Activated T-helper 1 cell treated with Interleukin-2 at 50 U/mL for 16 hours (primary cell): ENCODE data around the gene RGS10.
"Not testable (repeated sequence)": the region's sequence is repeated elsewhere in the genome, so short reads cannot be mapped to it uniquely, and the experiment has no call there.

ENCODE experiments used
- DNase-seq: peaks from one replicate; pipeline ENCODE4 v3.0.0-alpha.2; 2020; ENCODE audit warnings: low read depth

RGS10 gene

DNA sequence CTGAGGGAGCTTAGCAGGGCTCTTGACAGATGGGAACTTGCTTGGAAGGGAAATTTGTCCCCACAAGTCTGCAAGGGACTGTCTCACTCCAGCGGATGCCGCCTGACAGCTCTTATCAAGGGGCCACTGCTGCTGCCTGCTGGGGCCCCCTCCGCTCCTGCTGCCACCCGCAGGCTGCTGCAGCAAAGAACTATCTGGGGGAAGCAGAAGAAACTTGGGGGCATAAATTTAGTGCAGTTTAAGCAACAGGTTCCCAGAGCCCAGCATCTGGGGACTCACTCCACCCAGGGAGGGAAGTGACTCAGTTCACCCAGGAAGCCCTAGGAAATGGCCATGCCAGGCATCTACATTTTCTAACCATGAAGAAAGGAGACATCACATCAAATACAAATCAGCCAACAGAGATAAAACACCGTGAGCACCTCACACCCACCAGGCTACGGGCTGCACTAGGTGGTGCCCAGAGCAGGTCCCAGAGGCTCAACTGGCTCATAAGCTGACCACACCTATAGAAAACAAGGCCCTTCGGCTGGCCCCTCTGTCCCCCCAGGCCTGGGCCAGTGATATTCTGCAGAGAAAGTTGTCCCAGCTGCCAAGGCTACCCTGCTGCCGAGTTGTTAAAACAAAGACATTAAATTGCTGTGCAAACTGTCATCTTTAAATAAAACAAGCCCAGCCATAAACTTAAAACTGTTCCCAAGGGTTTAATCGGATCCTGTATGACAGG, 3.7 kb downstream of the RGS10 start:
- peak; percentile 20 for DNase-seq

DNA sequence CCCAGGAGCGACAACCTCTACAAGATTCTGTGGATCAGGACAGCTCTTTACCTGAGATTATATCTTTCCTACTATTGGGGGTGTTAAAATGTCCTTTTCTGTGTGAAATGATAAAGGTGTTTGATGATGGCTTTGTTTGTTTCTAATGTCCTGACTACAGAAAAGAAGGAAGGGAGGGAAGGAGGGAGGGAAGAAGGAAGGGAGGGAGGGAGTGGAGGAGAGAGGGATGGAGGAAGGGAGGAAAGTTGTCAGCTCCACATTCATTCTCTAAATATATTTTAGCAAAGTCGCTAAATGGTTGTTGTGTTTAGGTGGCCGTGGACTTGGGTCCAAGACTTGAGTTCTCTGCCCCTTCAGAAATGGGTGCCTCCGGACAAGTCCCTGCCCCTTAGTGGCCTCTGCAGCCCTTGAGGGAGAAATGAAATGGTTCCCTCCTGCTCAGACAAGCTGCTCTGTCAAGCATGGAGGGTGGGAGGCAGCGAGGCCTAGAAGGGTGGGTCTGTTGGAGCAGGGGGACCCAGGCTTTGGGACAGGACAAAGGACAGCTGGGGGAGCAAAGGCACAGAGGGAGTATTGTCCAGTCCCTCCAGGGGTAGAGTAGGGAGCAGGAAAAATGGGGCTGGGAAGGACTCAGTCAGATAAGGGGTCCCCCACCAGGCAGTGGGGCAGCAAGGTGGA, 4.4 kb downstream of the RGS10 start:
- DNase-seq: no peak

DNA sequence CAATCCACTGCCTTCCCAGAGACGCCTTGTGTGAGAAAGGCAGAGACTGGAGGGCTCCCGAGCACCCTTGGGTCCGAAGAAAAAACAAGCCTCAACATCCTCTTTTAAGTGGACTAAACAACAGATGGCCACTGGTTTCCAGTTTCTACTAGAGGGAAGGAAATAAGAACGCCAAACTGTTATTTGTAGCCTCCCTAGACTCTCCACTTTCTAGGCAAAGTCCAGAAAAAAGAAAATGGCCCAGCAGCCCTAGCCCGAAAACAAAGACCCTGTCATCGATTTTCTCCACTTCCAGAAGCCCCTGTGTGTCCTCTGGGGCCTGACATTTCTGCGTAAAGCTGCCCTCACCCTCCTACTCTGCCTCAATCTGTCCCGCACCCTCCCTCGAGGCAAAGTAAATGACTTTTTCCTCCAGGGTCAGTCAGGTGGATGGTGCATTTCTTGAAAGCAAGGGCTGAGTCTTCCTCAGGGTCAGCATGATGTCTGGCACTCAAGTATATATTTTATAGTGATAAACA, 6.0 kb downstream of the RGS10 start:
- no peak for DNase-seq

DNA sequence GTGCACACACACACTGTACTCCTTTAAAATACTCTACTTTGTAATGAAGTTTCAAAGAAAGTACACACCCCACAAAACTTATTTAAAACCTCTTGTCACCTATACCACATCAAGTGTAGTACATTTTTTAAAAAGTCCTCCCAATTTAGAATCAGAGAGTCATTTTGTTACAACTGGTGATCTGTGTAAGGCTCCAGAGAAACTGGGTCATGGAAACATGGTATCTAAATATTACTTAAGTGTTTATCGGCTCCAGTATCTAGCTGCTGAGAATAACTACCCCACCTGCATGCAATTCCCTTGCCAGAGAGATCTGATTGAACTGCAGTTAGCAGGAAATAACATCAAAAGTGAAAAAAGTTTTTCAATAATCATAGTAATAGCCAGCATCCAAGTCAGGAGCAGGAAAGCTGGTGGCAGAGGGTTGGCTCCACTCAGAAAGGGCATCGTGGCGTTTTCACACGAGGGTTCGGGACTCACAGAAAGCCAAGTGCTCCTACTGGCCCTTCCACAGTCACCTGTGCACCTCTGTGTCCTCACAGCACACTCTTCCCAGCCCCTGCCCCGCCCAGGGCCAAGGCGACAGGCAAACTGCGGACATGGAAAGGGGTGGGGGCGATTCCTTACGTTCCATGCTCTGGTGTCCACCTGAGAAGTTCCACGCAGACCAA, 6.5 kb downstream of the RGS10 start:
- DNase-seq: no peak

DNA sequence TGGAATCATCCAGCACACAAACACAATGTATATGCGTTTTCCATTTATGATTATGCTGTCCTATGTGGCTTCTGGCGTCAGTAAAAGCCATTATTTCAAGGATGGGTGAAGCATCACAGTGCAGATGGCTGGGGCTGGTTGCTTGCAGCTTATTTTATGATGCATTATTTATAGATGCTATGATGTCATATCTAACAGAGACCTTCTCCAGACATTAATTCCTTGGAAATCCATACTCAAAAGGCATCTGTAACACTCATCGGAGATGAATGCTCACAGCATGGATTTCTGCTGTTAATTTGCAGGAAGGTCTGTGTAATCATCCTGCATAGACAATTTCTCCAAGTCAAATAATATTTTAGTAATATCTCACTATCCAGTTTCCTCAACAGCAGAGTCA, 7.2 kb downstream of the RGS10 start:
- DNase-seq: no peak

DNA sequence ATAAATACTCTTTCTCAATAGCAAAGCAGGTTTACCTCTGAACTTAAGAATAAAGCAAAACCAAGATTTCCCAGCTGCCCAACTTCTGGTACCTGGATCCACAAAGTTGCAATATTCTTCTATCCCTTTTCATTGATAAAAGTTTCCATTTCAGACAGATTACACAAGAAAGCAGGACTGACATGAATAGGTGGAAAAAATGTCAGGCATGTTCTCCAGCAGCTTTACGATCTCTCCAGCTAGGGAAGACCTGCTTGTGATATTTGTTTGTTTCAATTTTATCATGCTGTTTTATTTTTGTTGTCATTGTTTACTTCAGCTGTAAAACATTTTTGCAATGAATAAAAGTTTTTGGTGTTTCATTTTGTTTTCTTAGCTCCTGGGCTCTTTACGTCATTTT, 9.0 kb downstream of the RGS10 start:
- no peak for DNase-seq

DNA sequence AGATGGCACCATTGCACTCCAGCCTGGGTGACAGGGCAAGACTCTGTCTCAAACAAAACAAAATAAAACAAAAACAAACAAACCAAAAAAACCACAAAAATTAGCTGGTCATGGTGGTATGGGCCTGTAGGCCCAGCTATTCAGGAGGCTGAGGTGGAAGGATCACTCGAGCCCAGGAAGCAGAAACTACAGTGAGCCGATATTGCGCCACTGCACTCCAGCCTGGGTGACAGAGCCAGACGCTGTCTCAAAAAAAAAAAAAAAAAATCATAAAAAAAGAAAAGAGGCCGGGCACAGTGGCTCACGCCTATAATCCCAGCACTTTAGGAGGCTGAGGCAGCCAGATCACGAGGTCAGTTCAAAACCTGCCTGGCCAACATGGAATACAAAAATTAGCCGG, 9.7 kb downstream of the RGS10 start:
- not testable (repeated sequence) for DNase-seq

DNA sequence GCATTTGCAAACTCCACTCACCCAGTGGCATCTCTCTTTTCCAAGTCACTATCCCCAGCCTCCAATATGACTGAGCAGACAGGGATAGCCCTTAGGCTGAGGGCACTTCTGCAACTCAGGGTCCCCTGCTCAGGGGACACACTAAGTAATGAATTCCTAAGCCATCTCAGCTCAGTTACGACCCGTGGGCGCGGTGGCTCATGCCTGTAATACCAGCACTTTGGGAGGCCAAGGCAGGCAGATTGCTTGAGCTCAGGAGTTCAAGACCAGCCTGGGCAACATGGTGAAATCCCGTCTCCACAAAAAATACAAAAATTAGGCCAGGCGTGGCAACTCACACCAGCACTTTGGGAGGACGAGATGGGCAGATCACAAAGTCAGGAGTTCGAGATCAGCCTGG, 10.3 kb downstream of the RGS10 start:
- not testable (repeated sequence) for DNase-seq

DNA sequence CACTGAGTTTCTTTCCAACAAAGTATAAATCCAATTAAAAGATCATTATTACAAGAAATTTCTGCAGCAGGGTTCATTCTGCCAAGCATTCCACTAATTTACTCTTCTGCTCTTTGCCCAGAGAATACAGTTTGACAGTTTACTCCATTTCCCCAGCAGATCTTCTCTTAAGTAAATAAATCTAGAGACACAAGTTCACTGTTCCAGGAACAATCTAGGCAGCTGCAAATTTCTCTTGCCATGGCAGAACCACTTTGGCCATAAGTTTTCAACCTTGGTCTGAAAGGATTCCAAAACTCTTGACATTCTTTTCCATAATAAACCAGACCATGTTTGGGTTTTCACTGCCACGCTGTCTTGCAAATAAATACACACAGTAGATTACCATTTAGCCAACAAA, 11.5 kb downstream of the RGS10 start:
- no peak for DNase-seq

DNA sequence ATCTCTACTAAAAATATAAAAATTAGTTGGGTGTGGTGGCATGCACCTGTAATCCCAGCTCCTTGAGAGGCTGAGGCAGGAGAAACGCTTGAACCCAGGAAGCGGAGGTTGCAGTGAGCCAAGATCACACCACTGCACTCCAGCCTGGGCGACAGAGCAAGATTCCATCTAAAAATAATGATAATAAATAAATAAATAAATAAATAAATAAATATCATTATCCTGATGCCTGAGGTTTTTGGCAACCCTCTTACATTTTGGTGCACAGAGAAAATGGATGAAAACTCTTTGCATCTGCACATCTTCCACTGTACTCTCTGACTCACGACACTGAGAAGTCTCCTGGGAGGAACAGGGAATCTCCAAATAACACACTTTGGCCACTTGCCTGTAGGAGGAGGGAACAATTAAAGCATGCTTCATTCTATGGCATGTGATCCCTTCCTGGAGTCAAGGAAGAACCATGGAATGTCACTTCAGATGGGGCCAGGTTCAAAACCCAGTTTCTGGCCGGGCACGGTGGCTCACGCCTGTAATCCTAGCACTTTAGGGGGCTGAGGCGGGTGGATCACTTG, 13.8 kb downstream of the RGS10 start:
- DNase-seq: not testable (repeated sequence)

DNA sequence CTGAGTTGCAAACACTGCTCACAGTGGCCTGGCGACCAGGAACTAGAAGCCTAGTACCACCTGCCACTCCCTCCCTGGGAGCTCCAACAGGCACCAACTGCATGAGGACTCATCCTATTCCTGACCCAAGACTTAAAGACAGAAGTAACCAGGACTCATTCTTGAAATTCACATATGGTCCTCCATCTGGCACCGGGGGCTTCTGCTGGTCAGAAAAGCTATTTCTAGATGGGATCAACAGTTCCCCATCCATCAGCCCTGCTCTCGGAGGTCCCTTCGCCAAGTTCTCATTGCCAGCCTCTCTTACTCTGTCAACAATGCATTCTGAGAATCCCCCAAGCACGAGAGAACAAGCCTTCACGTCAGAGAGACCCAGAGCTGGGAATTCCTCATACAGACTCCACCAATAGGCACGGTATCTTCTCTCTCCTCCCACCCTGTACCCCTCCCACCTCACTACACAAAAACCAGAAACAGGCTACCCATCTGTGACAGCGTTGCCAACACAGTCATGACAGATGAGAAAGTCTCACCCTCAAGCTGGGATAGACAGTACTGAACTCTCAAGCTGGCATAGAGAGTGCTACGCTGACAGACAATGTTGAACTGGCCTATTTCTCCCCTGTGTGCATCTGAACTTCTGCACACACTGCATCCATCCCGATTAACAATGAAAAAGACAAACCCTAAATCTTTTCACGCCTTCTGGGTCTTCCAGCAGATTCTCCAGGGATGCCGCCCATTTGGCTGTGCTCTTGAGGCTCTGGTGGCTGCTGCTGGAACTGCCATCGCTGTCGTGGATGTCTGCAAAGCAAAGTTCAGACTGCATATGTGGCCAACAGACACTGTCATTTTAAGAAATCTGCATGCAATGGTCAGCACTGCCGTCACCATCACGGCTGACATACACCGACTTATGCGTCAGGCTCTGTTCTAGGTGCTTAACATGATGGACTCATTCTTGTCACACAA, 15.6 kb downstream of the RGS10 start:
- no peak for DNase-seq

DNA sequence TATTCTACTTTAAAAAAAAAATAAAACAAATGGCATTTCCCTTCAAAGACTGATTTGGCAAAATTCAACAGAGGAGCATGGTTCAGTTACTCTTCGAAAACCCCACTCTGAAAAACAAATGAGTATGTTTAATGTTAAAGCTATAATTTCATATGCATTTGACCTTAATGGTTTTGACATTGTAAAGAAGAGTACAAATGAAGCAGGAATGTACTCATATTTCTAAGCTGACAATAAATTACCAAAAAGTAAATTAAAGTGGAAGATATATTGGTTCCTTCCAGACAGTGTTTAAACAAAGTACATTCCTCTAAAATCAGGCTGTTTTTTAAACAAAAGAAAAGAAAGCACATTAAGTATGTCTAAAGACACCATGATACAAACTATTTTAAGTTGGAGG, 16.4 kb downstream of the RGS10 start:
- no peak for DNase-seq

DNA sequence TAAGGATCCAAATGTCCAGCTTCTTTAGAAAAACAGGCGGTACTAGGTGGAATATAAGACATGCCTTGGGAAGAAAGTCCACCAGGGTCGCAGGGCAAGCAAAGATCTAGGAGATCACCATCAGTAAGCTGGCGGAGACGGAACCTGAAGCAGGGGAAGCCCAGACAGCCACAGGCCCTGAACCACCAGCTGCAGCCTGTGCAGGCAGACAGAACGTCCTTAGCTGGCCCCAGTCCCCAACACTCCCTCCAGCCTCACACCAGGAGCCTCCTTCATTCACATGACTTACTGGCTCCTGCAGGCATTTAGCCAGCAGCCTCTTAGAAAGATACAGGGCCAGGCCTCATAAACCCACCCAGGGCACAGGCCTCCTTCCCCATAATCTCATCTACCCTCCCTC, 17.4 kb downstream of the RGS10 start:
- no peak for DNase-seq

DNA sequence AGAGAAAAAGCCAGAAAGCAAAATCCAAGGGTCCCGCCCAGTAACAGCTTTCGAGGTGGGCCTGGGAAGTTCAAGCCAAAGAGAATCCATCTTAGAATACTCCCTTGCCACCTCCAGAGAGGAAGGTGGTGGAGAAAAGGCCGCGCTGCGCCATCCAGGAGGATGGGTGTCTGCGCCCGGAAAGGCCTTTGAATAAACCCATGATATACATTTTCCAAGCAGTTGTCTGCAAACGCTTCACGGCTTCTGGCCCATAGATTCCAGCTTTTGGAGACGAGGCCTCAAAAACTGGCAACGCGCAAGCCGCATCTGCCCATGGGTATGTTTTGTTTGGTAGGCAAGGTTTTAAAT, 17.8 kb downstream of the RGS10 start:
- no peak for DNase-seq

DNA sequence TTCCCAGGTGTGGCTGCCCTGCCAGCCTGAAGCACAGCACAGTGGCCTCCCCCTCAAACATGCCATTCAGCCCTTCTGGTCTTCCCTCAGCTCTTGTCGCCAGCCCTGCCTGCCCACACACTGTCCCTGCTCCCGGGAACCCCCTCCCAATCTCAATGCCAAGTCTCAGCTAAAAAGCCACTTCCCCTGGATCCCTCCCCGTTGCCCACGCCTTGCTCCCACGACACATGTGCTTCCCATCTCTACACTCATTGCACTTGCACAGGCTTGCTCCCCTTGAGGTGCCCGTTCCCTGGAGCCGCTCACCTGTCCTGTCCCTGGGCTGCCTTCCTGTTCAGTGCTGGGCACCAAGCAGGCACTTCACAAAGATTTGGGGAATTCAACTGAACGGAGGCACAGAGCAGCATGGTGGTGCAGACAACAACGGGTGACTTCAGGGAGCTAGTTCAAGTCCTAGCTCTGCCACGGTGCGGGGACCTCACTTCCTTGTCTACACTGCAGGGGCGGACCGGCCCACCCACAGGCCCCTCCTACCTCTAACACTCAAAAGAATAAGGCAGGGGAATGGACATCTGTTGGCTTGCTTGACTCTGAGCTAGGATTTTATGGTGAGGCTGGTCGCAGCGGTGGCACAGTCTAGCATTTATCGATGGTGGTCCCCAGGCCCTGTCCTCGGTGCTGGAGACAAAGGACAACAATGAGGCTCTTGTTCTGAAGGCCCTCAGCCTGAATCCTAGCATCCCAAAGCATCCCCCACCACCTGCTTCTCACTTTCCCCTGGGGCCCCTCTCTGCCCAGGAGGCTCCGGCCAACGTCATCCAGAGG, 18.4 kb downstream of the RGS10 start:
- DNase-seq: no peak

DNA sequence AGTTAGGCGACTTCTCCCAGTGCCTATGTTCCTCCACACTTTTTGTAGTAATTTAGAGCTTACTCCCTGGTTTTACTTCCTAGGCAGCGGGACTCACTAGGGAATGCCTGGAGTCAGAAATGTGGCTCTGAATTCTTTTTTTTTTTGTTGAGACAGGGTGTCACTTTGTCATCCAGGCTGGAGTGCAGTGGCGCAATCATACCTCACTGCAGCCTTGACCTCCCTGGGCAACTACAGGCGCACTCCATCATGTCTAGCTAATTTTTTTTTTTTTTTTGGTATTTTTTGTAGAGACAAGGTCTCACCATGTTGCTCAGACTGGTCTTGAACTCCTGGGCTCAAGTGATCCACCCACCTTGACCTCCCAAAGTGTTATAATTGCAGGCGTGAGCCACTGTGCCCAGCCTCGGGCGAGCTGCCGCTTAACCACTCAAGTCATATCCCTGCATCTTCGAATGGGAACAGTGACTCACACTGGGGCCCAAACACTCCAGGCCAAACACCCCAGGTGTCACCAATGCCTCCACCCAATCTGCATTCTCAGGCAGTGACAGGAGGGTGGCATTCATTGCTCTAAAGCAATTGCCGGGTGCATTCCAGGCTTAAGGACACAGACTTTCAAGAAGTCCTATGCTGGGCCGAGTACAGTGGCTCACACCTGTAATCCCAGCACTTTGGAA, 19.6 kb downstream of the RGS10 start:
- DNase-seq: no peak

DNA sequence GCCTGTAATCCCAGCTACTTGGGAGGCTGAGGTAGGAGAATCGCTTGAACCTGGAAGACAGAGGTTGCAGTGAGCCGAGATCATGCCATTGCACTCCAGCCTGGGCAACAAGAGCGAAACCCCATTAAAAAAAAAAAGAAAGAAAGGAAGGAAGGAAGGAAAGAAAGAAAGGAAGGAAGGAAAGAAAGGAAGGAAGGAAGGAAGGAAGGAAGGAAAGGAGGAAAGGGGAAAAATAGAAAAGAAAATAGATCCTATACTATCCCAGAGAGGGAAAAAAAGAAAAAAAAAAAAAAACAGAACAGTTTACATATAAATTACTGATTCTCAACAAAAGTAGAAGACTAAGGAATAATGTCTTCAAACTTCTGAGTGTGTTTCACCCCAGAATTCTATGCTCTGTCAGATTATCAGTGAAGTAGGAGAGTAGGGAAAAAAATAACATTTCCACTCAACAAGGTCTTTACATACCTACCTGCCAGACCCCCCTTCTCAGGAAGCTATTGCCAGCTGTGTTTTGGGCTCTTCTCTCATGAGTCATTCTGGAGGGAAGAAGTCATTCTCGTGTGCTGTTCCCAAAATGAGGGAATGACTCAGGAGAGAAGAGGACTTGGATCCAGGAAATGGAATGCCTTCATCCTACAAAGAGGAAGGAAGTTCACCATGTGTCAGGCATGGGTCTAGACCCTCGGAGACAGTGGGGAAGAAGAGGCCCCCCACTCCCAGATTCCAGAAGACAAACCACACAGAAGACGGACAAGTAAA, 20.9 kb downstream of the RGS10 start:
- DNase-seq: no peak

DNA sequence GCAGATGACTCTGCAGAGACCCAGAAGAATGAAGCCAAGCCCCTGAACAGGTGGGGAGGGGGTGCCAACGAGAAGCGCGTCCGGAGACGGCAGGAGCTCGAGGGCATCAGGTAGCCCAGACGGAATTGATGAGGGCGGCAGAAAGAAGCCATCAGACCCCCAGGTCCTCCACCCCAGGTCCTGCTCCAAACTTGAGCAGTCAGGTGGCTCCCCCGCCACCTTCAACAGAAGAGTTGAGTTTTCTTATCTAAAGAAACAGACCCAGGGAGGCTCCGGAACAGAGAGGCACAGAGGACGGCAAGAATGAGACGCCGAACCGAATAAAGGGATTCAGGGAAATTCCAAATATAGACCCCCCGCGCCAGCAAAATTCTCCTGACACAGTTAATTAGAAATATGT, 22.2 kb downstream of the RGS10 start:
- no peak for DNase-seq

DNA sequence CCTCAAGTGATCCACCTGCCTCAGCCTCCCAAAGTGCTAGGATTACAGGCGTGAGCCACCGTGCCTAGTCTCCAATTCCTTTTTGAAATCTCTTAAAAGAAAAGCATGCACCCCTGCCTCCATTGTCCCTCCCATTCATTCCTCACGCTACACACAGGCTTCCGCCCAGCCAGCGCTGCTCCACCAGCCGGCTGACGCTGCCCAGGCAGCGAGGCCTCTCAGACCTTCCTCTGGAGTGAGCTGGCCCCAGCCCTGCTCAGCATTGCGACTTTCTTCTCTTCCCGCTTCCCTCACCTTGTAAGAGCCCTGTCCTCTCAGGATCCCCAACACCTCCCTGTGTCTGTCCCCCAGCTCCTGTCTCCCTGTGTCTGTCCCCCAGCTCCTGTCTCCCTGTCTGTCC, 23.6 kb downstream of the RGS10 start:
- DNase-seq: no peak
